ENCODE results near the gene RAB35. TPM values are rescaled to one million over a fixed set of nuclear protein-coding genes. Genes with fewer than 3 reads are reported as not detected.

RAB35 gene
- total RNA-seq, 3 donors from 2014 or later (not counting 1 experiment from before 2014, with no cell fraction given), result 65.0 to 85.9 (median 81.2) TPM

- WGBS (ENCODE audit: insufficient coverage), result 94% methylated on average over 6 of the region's 6 CpGs
- Histone ChIP-seq H3K9me3 (ENCODE audit: control insufficient read depth, insufficient read depth, low read length) (no peaks in the 10 kb centered on the region), H3K36me3 (ENCODE audit: control insufficient read depth, insufficient read depth, low read length) (peaks cover 39% of the 10 kb centered on the region), H3K4me3 (ENCODE audit: low read length) (no peak overlapping the region), H3K4me1 (ENCODE audit: control insufficient read depth, insufficient read depth, low read length) (peaks cover 14% of the 10 kb centered on the region), H3K27me3 (ENCODE audit: control insufficient read depth, insufficient read depth, low read length) (no peaks in the 10 kb centered on the region), H3K27ac (ENCODE audit: low read length) (no peak overlapping the region)
- Mint-ChIP-seq H3K9me3 (no peaks in the 10 kb centered on the region), H3K36me3 (peaks cover 10% of the 10 kb centered on the region), H3K27me3 (ENCODE audit: low read depth in 2 of 2) (no peaks in the 10 kb centered on the region), H3K4me1 (peaks cover 6 to 15% of the 10 kb centered on the region in 2 donors), H3K4me3 (no peak overlapping the region), H3K27ac (peak overlapping the region in 1 of 2 donors; percentile 67)
- intact Hi-C loops (cut with micrococcal nuclease), result no loop called here
- ATAC-seq (no peak), DNase-seq (no peak)
- no peak for TF ChIP-seq CTCF (IDR thresholded peaks at IDR 0.05)
Measured at GRCh38 chr12:120125792-120126634, 9.5 kb upstream of the RAB35 start.

- Mint-ChIP-seq H3K27ac (no peak overlapping the region), H3K4me3 (no peak overlapping the region), H3K36me3 (peaks cover 10% of the 10 kb centered on the region), H3K9me3 (no peaks in the 10 kb centered on the region), H3K27me3 (ENCODE audit: low read depth in 2 of 2) (no peaks in the 10 kb centered on the region), H3K4me1 (peaks cover 6 to 15% of the 10 kb centered on the region in 2 donors)
- H3K4me3 ChIP-seq (ENCODE audit: low read length), result no peak overlapping the region
- H3K27ac ChIP-seq (ENCODE audit: low read length), result no peak overlapping the region
- no peak for TF ChIP-seq CTCF (IDR thresholded peaks at IDR 0.05)
- DNase-seq (no peak), ATAC-seq (no peak)
- no peaks in the 10 kb centered on the region for H3K9me3 ChIP-seq (ENCODE audit: control insufficient read depth, insufficient read depth, low read length)
- WGBS (ENCODE audit: insufficient coverage), result 100% methylated on average over 4 of the region's 4 CpGs
- intact Hi-C loops (cut with micrococcal nuclease), result no loop called here
- peaks cover 29% of the 10 kb centered on the region for H3K36me3 ChIP-seq (ENCODE audit: control insufficient read depth, insufficient read depth, low read length)
- H3K4me1 ChIP-seq (ENCODE audit: control insufficient read depth, insufficient read depth, low read length), result peaks cover 14% of the 10 kb centered on the region
- H3K27me3 ChIP-seq (ENCODE audit: control insufficient read depth, insufficient read depth, low read length), result no peaks in the 10 kb centered on the region
Measured at GRCh38 chr12:120125029-120125428, 8.5 kb upstream of the RAB35 start.

GRCh38 chr12:120121766-120122293 is 5.3 kb upstream of the RAB35 start:
- peak in 1 of 2 donors; percentile 45 for DNase-seq
- ATAC-seq, result no peak
- no peak overlapping the region for H3K27ac ChIP-seq (ENCODE audit: low read length)
- WGBS (ENCODE audit: insufficient coverage), result 64% methylated on average over 4 of the region's 4 CpGs
- no peaks in the 10 kb centered on the region for H3K9me3 ChIP-seq (ENCODE audit: control insufficient read depth, insufficient read depth, low read length)
- Mint-ChIP-seq H3K27ac (no peak overlapping the region), H3K4me1 (peaks cover 22 to 28% of the 10 kb centered on the region in 2 donors), H3K4me3 (no peak overlapping the region), H3K36me3 (peaks cover 5% of the 10 kb centered on the region), H3K9me3 (no peaks in the 10 kb centered on the region), H3K27me3 (ENCODE audit: low read depth in 2 of 2) (no peaks in the 10 kb centered on the region)
- H3K4me3 ChIP-seq (ENCODE audit: low read length), result no peak overlapping the region
- no peaks in the 10 kb centered on the region for H3K27me3 ChIP-seq (ENCODE audit: control insufficient read depth, insufficient read depth, low read length)
- no peak for TF ChIP-seq CTCF (IDR thresholded peaks at IDR 0.05)
- H3K4me1 ChIP-seq (ENCODE audit: control insufficient read depth, insufficient read depth, low read length), result peaks cover 26% of the 10 kb centered on the region
- intact Hi-C loops (cut with micrococcal nuclease), result no loop called here
- peaks cover 4% of the 10 kb centered on the region for H3K36me3 ChIP-seq (ENCODE audit: control insufficient read depth, insufficient read depth, low read length)

All from natural killer cell (primary cell).